Caco-2 (cell line): Measurements from ENCODE around the gene FLAD1. TPM values are rescaled to one million over a fixed set of nuclear protein-coding genes. Genes with fewer than 3 reads are reported as not detected.
A peak's percentile ranks its signal among the peaks of the same experiment; 100 is the strongest.

ENCODE experiments used
- BruUV-seq: library from RNA; stranded (reverse); fragments of 400-500 nt; replicated peaks from 2 replicates; lab custom pipeline; 2021; lab: Mats Ljungman, UMichigan
- CTCF ChIA-PET: fragments of 300-600 bp; sonication (Branson Sonifier 250); formaldehyde crosslinking; loops from one replicate; lab custom pipeline; 2022; ENCODE audit warnings: antibody characterized with exemption; lab: Charles Lee
- POLR2A ChIA-PET: fragments of 300-600 bp; sonication (Branson Sonifier 250); formaldehyde crosslinking; loops from one replicate; lab custom pipeline; 2022; ENCODE audit warnings: antibody characterized with exemption; lab: Charles Lee
- DNase-seq, 2 experiments: peaks; one replicate each; pipeline versions ENCODE4 v3.0.0 to v3.0.0-alpha.2; 2020 to 2022
- H3K27me3 ChIP-seq: replicated peaks from 2 replicates; pipeline ENCODE4 v1.6.0; 2011; ENCODE audit warnings: low read length; ENCODE audit not compliant: control insufficient read depth, insufficient read depth
- H3K36me3 ChIP-seq: 2 replicates; pipeline ENCODE4 v1.5.1; 2011; ENCODE audit warnings: low read length; ENCODE audit not compliant: control insufficient read depth, insufficient read depth
- H3K4me1 ChIP-seq: fragments of 250-450 bp; sonication (Bioruptor Pico); 2 replicates; pipeline ENCODE4 v1.5.1; 2020; ENCODE audit warnings: mild to moderate bottlenecking
- H3K4me3 ChIP-seq: 2 replicates; pipeline ENCODE4 v1.5.1; 2011; ENCODE audit warnings: low read depth, mild to moderate bottlenecking, control low read depth, low read length
- H3K9me3 ChIP-seq: fragments of 250-450 bp; sonication (Bioruptor Pico); 2 replicates; pipeline ENCODE4 v1.5.1; 2020; ENCODE audit warnings: mild to moderate bottlenecking, moderate library complexity
- H3K27ac Mint-ChIP-seq: one replicate; pipeline ENCODE4 v1.8.0; 2022; ENCODE audit warnings: mixed read lengths; ENCODE audit not compliant: unreplicated experiment
- H3K27me3 Mint-ChIP-seq: one replicate; pipeline ENCODE4 v1.8.0; 2022; ENCODE audit warnings: mixed read lengths; ENCODE audit not compliant: insufficient read depth, unreplicated experiment
- H3K36me3 Mint-ChIP-seq: one replicate; pipeline ENCODE4 v1.8.0; 2022; ENCODE audit warnings: mild to moderate bottlenecking, mixed read lengths; ENCODE audit not compliant: insufficient read depth, unreplicated experiment
- H3K4me1 Mint-ChIP-seq: one replicate; pipeline ENCODE4 v1.8.0; 2022; ENCODE audit warnings: low read depth, mixed read lengths; ENCODE audit not compliant: unreplicated experiment
- H3K4me3 Mint-ChIP-seq: one replicate; pipeline ENCODE4 v1.8.0; 2022; ENCODE audit warnings: mild to moderate bottlenecking, moderate library complexity, mixed read lengths; ENCODE audit not compliant: unreplicated experiment
- H3K9me3 Mint-ChIP-seq: one replicate; pipeline ENCODE4 v1.8.0; 2022; ENCODE audit warnings: mixed read lengths; ENCODE audit not compliant: unreplicated experiment
- intact Hi-C: fragments of 100-400 bp; cut with micrococcal nuclease; formaldehyde crosslinking; loops from one replicate; pipeline ENCODE4 v1.10.0; 2022; ENCODE audit not compliant: unreplicated experiment
- total RNA-seq: library from RNA; stranded (reverse); gene quantifications from 2 replicates; pipeline ENCODE4 v1.2.3, GENCODE V29; 2022
- TF ChIP-seq, protein P1 (sequence below), 2 experiments: fragments of 200-600 bp in 1 of 2; IDR thresholded peaks; 1 replicate in 1 of 2; 2 replicates in 1 of 2; pipeline versions ENCODE4 v1.5.1 to v1.8.0; 2011 to 2022; ENCODE audit warnings: antibody characterized with exemption in 1 of 2, control low read depth in 1 of 2, inconsistent platforms in 1 of 2, low read depth in 1 of 2, low read length in 1 of 2, mild to moderate bottlenecking in 1 of 2, moderate library complexity in 1 of 2; ENCODE audit not compliant: insufficient read depth in 1 of 2, severe bottlenecking in 1 of 2, unreplicated experiment in 1 of 2

Gene FLAD1
- total RNA-seq, 1 experiment from 2014 or later = 51.3 TPM

DNA sequence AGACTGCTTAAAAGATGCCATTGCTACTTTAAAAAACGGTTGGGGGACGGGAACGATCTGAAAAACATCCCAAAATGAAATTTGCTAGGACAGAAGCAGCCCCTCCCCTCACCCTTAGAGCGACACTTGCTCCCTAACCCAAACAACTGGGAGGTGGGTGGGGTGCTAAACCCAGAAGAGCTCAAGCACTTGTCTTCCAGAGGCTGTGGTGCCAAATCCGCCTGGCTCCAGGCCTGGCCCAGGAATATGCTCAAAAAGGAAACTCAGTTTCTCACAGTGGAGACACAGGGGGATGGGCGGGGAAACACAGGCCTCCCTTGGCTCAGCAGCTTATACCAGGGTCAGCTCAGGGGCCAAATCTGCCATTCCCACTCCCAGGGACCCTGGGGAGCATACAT is 26.6 kb upstream of the FLAD1 start:
- Histone ChIP-seq H3K27me3 (no peaks in the 10 kb centered on the region), H3K36me3 (peaks cover 3% of the 10 kb centered on the region), H3K4me1 (peaks cover 15% of the 10 kb centered on the region), H3K9me3 (no peaks in the 10 kb centered on the region), H3K4me3 (peak overlapping the region; percentile 43)
- Mint-ChIP-seq H3K27ac (peak overlapping the region; percentile 79), H3K4me3 (peak overlapping the region; percentile 80), H3K27me3 (no peaks in the 10 kb centered on the region), H3K9me3 (no peaks in the 10 kb centered on the region), H3K4me1 (peaks cover 16% of the 10 kb centered on the region), H3K36me3 (peaks cover 33% of the 10 kb centered on the region)
- no TSS peak for BruUV-seq
- POLR2A ChIA-PET = interaction anchor here (1.4 to 3.5 kb wide), 4 partner anchors 14 to 27 kb away, joined by 5 to 34 read pairs (median 12); partner anchors contain the start of genes FLAD1, PMVK and SHC1
- TF ChIP-seq, protein P1, sequence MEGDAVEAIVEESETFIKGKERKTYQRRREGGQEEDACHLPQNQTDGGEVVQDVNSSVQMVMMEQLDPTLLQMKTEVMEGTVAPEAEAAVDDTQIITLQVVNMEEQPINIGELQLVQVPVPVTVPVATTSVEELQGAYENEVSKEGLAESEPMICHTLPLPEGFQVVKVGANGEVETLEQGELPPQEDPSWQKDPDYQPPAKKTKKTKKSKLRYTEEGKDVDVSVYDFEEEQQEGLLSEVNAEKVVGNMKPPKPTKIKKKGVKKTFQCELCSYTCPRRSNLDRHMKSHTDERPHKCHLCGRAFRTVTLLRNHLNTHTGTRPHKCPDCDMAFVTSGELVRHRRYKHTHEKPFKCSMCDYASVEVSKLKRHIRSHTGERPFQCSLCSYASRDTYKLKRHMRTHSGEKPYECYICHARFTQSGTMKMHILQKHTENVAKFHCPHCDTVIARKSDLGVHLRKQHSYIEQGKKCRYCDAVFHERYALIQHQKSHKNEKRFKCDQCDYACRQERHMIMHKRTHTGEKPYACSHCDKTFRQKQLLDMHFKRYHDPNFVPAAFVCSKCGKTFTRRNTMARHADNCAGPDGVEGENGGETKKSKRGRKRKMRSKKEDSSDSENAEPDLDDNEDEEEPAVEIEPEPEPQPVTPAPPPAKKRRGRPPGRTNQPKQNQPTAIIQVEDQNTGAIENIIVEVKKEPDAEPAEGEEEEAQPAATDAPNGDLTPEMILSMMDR (IDR thresholded peaks at IDR 0.05; ENCODE audit: insufficient read depth in 1 of 2, low read depth in 1 of 2, low read length in 1 of 2, severe bottlenecking in 1 of 2, unreplicated experiment in 1 of 2) = no peak
- CTCF ChIA-PET = interaction anchor here (0.6 to 1.8 kb wide), 8 partner anchors 14 to 397 kb away, joined by 4 to 10 read pairs (median 6); partner anchors contain the start of gene SHC1
- intact Hi-C loops = loop anchor here (5.0 kb wide), 1 partner anchor 106 kb away; the partner anchor contains the start of gene EFNA4
- DNase-seq = no peak

DNA sequence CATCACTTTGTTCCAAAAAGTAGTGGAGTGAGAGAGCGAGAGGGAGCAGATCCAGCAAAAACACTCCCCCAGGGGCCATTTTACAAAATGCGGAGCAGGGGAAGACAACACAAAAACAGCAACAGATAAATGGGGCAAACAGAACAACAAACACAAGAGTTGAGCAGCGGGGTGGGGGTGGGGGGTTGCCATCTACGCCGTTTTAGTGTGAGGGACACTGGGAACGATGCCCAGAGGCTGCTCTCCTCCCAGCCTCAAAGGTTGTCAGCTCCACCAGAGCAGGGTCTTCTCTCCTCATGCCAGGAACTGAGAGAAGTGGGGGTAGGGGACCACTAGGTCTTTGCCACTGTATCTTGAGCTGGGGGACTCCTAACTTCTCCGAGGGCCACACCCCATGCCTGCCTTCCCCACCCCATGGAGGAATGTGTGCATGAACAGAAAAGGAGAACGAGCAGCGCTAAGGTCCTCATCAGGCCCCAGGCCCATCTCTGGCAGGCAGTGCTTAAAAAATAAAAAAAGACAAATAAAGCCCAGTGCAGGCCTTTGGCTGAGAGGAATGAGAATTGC is 26.0 kb upstream of the FLAD1 start:
- ChIA-PET POLR2A (interaction anchor here (2.6 to 3.5 kb wide), 2 partner anchors 16 to 21 kb away, joined by 19 to 34 read pairs; partner anchors contain the start of gene PMVK), CTCF (interaction anchor here (1.7 to 1.8 kb wide), 3 partner anchors 37 to 60 kb away, joined by 5 to 8 read pairs (median 8); no protein-coding TSS in a partner anchor)
- no TSS peak for BruUV-seq
- H3K4me1 ChIP-seq = peaks cover 15% of the 10 kb centered on the region
- peaks cover 16% of the 10 kb centered on the region for H3K4me1 Mint-ChIP-seq
- H3K27me3 Mint-ChIP-seq = no peaks in the 10 kb centered on the region
- H3K36me3 ChIP-seq = peaks cover 3% of the 10 kb centered on the region
- H3K4me3 Mint-ChIP-seq = peak overlapping the region; percentile 80
- TF ChIP-seq, protein P1 (IDR thresholded peaks at IDR 0.05; ENCODE audit: insufficient read depth in 1 of 2, low read depth in 1 of 2, low read length in 1 of 2, severe bottlenecking in 1 of 2, unreplicated experiment in 1 of 2) = no peak
- no peak for DNase-seq
- intact Hi-C loops = loop anchor here (5.0 kb wide), 1 partner anchor 105 kb away; the partner anchor contains the start of gene EFNA4
- no peaks in the 10 kb centered on the region for H3K27me3 ChIP-seq
- no peak overlapping the region for H3K4me3 ChIP-seq
- peak overlapping the region; percentile 79 for H3K27ac Mint-ChIP-seq
- no peaks in the 10 kb centered on the region for H3K9me3 ChIP-seq
- peaks cover 39% of the 10 kb centered on the region for H3K36me3 Mint-ChIP-seq
- H3K9me3 Mint-ChIP-seq = no peaks in the 10 kb centered on the region

DNA sequence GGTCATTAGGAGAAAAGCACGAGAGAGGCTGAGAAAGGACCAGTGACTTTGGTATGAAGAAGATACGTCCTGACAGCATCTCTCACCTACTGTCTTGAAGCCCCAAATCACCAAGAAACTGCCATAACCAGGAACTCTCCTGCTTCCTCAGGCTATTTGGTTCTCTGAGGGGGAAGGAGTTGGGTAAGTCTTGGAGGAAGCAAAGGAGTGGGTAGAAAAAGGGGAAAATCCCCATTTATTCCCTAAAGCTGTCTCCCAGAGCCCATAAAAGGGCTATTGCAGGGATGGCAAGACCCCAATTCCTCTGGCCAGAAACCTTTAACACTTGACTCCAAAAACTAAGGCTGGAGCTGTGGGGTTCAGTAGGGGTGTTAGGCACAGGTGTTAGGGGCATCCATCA is 25.1 kb upstream of the FLAD1 start:
- Histone ChIP-seq H3K9me3 (no peaks in the 10 kb centered on the region), H3K27me3 (no peaks in the 10 kb centered on the region), H3K4me3 (no peak overlapping the region), H3K4me1 (peaks cover 15% of the 10 kb centered on the region), H3K36me3 (peaks cover 3% of the 10 kb centered on the region)
- Mint-ChIP-seq H3K27ac (no peak overlapping the region), H3K4me3 (no peak overlapping the region), H3K9me3 (no peaks in the 10 kb centered on the region), H3K36me3 (peaks cover 48% of the 10 kb centered on the region), H3K27me3 (no peaks in the 10 kb centered on the region), H3K4me1 (peaks cover 16% of the 10 kb centered on the region)
- TSS peak; percentile 2 for BruUV-seq
- TF ChIP-seq, protein P1 (IDR thresholded peaks at IDR 0.05; ENCODE audit: insufficient read depth in 1 of 2, low read depth in 1 of 2, low read length in 1 of 2, severe bottlenecking in 1 of 2, unreplicated experiment in 1 of 2) = no peak
- CTCF ChIA-PET = no interaction called here
- DNase-seq = no peak
- POLR2A ChIA-PET = interaction anchor here (3.5 kb wide), 1 partner anchor 15 kb away, joined by 34 read pairs; no protein-coding TSS in a partner anchor
- intact Hi-C loops = loop anchor here (5.0 kb wide), 1 partner anchor 104 kb away; the partner anchor contains the start of gene EFNA4
